ENCODE data around the gene TFPI.

TFPI gene

DNA sequence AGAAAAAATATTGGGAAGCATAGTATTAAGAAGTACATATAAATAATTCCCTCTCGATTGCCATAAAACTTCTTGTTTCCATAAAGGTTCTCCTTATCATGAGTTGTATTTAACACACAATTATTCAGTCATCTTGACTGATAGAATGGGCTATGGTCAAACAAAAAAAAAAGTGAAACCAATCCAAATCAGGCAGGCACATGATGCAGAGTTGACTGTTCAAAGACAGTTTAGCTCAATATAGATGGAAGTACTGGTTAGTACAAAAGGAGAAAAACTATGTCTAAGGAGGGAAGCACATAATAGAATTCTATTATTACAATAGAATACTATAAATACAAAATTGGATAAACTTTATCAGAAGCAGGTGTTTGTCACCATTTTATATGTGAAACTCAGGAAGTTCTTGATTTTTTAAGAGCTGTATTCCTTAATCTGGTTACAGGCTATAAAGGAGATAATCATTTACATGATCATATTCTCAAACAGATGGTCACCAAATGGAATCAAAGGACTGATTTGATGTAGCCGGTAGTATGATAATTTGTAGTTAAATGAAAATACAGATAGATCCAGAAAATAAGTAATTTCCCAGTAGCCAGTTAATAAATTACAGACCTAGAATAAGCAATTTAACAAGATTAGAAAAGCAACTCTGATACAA lies 88.0 kb downstream of the TFPI start:
- no peak for DNase-seq (ENCODE audit: low spot score)

DNA sequence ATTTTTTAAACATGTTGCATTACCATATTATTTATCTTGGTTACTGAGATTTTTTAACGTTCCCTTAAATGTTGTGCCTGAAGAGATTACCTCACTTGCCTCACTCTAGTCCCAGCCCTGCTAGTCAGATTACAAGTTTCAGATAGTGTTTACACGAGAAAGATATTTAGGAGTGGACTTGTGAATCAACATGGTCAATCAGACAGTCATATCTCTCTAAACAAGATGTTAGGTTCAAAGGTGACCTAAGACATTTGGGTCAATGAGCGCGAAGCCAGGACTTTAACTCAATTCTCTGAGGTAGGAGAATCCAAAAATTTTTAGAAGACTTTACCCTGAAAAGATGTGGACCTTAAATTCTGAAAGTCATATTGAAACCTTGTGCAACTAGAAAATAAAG lies 91.4 kb downstream of the TFPI start:
- DNase-seq (ENCODE audit: low spot score): no peak

DNA sequence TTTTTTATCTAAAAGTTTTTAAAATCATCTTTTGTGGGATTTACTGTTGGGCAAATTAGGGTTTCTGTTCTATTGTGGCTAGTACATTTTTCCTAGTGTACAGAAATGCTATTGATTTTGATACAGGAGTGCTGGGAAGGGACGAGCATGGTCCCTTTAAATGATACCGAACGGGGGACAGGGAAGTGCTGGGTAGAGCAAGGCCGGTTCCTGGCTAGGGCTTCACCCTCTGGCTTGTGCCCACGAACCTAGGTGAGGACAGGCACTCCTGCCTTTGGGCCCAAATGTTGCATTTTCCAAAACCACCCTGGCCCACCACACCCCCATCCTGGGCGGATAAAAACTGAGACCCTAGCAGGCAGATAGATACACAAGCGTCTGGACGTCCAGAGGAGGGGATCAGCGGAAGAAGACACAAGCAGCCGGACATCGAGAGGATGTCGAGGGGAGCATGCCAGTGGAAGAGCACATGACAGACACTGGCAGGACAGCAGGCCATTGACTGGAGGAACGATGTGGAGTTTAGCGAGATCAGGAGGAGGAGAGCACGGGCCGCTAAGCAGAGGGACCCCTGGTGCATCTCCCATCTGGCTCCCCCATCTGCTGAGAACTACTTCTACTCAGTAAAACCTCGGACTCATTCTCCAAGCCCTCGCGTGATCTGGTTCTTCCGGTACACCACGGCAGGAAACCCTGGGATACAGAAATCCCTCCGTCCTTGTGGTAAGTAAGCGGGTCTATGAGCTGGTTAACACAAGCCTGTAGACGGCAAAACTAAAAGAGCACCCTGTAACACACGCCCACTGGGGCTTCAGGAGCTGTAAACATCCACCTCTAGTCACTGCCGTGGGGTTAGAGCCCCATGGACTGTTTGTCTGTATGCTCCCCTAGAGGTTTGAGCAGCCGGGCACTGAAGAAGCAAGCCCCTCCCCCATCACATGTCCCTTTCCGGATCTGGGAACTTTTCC lies 92.7 kb downstream of the TFPI start:
- peak; percentile 2 for DNase-seq (ENCODE audit: low spot score)

DNA sequence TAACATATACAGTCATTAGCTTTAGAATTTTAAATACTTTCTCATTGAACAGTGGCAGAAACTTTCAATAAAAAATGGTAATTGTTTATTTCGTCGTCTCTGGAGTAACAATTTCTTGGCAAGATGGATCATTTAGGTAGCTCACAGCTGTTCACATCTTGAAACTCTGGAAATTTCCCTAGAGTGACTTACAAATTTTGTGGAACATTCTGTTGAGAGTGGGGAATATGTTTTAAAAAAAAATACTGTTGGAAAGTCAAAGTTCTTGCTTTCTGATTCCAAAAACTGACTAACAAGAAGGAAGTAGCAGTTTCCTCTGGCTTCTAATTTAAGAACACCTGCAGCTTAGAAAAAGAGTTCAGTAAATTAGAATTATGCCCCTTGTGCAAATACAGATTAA lies 95.0 kb downstream of the TFPI start:
- DNase-seq (ENCODE audit: low spot score): no peak

DNA sequence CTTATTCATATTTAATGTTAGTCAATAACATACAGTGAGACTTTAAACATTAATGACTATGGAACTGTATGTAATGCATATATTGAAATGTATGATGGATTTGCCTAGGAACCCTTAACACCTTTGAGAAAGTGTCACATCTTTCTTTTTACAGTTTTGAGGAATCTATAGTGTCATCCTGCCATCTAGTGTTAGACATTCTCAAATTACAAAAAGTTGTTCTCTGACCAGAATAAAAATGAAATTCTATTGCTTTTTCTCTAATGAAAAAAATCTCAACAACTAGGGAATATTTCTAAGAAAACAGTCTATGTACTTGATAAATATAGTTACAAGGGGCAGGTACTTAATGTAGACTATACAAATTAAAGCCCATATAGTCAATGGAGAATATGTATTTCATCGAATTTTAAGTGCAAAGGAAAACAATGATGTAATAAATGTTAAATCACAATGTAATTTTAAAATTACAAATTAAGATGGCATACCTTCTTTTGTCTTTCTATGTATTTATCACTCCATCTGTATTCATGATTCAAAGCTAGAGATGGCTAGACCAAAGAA lies 101.1 kb downstream of the TFPI start:
- peak; percentile 5 for DNase-seq (ENCODE audit: low spot score)

DNA sequence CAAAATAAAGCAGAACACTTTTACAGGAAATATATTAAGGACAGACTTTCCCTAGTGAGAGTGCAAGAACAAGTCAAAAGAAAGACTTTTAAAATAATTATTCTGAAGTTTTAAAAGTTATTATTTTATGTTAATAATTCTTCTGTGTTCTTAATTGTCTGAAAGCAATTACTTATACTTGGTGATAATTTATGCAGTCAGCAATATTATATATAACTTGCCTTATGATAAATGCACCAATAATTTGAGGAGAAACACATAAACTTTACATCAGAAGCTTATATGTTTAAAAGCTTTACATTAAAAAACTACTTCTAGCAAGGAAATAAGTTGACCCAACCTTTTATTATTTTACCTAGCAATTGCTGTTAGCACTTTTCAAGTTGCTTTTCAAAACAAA lies 102.7 kb downstream of the TFPI start:
- no peak for DNase-seq (ENCODE audit: low spot score)

DNA sequence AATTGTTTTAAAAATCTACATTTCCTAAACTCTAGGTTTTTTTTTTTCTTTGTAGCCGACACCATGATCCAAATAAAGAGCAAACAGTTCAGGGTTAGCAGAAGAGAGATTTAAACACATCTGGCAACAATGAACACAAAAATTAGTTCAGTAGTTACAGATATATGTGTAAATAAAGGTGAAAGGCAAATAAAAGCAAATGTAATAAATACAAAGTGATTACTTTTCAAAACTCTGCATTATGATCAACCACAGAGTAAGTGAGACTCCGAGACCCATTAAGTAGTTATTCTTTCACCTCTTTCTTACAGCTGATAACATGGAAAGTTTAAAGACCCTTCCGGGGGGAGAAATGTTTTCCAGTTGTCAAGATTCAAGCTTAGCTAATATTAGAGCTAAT lies 106.9 kb downstream of the TFPI start:
- no peak for DNase-seq (ENCODE audit: low spot score)

DNA sequence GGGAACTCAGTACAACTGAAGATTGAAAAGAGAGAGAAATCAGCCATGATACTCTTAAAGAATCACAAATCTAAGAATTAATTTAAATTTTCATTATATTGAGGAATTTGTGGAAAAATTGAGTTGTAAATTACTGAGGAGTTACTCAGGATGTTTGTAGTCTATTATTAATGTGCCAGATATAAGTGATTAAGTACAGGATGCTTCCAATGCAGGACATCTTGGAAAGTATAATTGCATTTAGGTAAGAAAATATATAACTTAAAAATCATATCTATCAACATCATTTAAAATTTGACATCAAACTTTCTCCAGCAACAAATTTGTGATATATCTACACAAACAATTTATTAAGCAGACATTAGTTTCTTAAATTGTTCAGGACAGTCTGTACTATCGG lies 107.5 kb downstream of the TFPI start:
- DNase-seq (ENCODE audit: low spot score): no peak

DNA sequence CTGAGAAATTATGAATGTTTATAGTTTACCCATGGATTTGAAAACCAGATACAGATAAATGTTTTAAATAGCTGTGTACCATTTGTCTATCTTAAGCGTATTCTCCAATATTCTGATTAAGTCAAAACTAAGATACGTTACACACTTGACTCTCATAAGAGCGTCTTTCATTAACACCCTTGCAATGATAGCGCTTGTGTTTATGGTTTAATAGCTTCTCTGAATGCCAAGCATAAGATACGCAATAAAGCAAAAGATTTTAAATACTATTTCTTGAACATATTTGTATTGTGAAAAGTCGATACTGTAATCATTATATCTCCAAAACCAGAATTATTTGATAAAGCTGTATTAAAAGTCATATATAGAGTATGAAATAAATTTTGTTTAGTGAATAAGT lies 109.2 kb downstream of the TFPI start:
- DNase-seq (ENCODE audit: low spot score): no peak

DNA sequence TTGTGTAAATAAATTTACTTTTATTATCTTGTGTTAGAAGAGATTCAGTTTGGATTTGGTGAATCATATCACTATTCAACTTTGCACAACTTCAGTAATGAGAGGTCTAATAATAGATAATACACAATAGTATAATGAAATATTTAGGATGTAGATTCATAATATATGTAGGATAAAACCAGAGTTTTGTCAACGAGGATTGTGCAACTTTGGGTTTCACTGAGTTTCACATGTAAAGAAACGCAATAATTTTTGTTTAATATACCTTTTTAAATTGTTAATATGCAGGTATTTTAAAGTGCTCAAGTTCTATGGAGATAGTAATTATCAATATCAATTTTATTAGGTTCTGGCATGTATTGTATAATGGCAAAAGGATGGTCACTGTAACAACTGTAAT lies 111.5 kb downstream of the TFPI start:
- DNase-seq (ENCODE audit: low spot score): no peak

DNA sequence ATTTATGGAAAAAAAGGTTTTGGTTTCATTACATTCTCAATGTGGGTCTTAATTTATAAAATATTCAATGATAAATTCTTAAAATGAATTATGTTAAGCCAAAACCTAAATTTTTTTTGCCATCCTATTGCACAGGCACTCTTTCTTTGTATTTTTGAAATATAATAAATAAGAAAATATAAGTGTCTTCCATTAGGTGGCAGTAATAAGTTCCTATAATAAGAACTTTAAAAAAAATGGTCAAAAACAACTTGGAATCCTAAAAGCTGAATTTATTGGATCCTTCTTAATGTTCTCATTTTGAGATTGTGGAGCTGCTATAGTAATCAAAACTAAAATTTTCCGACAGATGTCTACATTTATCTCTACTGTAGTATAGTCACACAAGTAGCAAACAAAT lies 111.9 kb downstream of the TFPI start:
- no peak for DNase-seq (ENCODE audit: low spot score)

DNA sequence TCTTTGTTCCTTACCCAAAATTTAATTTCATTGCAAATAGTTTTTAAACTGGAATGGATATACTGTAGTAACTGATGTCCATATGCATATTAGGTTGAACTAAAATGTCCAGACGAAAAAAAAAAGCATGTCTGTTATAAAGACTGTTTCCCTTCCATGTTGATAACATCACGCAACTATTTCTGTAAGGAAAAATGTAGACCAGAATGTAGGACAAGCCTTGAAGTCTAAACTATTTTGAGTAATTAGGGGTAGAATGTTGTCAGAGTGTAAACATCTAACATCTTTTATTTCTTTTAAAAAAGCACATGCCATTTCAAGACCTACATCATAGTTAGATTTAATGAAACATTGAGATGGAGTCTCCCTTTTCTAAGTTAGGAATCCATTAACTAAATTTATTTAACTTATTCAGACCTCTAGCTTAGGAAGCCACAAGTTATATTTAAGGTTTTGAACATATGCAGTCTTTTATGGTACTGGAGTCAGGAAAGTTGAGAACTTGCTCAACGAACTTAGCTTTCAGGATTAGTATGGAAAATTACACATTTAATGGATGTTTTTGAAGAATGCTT lies 114.0 kb downstream of the TFPI start:
- no peak for DNase-seq (ENCODE audit: low spot score)

DNA sequence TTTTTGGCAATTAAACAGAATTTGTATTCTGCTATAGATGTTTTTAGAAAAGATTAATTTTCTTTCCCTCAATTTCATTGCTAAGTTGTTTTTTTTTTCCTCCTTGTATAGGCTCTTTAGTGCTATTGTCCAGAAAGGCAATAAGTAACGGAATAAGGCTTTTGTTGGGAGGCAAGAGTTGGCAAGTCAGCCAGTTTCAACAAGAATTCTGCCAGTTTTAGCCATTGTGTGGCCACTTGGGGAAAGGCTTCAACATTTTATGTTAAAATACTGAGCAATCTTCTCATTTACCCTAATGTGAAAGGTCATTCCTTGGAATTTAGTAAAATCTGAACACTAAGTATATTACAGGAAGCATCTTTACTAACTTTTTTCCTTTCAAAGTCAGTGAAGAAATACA lies 115.8 kb downstream of the TFPI start:
- no peak for DNase-seq (ENCODE audit: low spot score)

DNA sequence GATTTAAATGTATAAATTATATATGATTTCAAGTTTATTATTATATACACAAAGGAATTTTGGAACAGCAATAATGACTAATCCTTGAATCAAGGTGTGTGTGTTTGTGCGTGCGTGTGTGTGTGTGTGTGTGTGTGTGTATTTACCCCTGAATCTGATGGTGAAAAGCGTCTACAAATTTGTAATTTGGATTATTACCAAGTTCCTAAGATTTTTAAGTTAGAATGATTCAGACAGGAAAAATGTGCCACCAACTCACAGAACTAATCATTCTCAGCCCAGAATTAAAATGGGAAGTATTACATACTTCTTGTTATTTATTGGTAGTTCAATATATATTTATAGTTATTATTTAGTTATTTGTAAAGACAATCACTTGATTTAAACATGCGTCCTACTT lies 118.5 kb downstream of the TFPI start:
- no peak for DNase-seq (ENCODE audit: low spot score)

DNA sequence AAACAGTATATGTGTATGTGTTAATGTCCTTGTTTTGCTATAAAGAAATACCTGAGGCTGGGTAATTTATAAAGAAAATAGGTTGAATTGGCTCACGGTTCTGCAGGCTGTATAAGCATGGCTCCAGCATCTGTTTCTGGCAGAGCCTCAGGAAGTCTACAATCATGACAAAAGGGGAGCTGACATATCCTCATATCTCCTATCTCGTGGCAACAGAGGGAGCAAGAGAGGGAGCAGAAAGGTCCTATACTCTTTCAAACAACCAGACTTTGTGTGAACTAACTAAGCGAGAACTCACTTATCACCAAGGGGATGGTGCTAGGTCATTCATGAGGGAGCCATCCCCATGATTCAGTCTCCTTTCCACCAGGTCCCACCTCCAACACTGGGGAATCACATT lies 119.2 kb downstream of the TFPI start:
- DNase-seq (ENCODE audit: low spot score): no peak

DNA sequence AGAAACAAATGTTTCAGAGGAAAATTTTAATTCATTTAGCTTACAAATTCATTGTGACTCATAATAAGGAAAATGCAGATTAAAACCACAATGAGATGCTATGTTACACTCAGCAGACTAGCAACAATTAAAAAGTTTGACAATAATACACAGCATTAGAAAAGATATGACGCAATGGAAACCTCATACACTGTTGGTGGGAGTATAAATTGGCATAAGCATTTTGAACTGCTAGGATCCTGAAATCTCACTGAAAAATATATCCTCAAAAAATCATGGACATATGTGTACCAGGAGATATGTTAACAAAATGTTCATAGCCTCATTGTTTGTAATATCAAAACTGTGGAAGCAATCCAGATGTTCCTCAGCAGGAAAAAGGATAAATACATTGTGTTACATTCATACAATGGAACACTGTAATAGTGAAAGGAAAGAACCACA lies 119.9 kb downstream of the TFPI start:
- DNase-seq (ENCODE audit: low spot score): no peak

DNA sequence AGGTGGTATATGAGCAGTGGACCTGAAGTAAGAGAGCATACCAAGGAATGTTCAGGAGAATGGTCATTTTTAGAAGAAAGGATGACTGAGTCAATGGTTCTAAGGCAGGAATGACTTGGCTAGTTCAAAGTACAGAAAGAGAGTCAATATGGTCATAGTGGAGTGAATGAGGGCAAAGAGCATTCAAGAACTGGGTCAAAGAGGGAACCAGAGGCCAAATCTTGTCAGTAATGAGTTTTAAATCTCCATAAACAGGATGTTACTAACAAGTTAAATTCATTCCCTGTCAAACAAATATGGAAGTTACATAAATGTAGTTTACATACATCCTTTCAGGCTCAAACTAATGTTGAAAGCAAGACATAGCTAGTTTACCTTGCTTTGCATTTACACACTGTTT lies 122.3 kb downstream of the TFPI start:
- no peak for DNase-seq (ENCODE audit: low spot score)

DNA sequence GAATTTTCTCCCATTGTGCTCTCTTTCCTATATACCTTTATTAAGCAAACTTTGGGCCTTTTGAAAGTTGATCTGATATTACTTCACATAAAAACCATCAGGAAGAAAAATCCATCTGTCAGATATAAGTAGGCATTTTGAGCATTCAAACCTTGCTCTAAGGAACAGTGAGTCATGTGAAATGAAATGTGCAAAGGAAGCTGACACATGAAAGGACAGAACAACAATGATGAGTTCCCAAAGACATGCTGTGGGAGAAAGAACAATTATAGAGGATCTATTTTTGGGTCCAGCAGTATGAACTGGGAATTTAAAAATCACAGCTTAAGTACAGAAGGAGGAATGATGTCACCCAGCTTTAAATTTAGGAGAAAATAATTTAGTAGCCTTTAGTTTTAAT lies 124.2 kb downstream of the TFPI start:
- no peak for DNase-seq (ENCODE audit: low spot score)

DNA sequence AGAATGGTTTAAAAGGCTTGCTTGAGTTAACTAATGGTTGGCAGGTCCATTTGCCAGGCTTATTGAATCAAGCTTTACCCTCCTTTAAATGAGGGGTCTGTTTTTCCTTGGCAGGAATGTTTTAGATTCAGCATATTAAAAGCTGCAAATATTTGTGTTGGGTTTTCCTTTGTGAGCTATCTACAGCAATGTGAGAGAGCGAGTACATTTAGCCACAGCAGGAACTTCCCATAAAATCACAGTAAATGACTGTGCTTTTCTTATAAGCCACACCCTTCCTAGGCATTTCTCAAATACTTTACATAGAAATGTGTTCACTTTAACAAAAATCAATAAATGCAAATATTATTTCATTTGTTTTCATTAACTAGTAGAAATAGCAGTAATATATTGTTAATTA lies 130.1 kb downstream of the TFPI start:
- DNase-seq (ENCODE audit: low spot score): no peak

DNA sequence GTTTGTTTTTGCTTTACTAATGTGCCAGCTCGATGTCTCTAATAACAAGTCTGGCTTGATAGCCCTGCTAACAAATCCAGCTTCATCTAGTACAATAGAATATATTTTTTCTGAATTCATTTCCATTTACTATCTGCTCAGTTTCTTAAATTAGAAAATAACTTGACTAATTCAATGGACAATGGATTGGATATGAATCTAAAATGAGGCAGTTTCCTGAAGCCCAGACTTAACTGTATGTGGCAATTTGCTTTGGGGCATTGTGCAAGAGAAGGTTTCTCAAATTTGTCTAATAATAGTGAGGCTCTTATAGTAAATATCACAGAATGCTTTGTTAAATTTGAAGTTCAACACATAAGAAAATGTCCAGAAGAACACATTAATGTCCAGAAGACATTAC lies 132.0 kb downstream of the TFPI start:
- DNase-seq (ENCODE audit: low spot score): no peak

DNA sequence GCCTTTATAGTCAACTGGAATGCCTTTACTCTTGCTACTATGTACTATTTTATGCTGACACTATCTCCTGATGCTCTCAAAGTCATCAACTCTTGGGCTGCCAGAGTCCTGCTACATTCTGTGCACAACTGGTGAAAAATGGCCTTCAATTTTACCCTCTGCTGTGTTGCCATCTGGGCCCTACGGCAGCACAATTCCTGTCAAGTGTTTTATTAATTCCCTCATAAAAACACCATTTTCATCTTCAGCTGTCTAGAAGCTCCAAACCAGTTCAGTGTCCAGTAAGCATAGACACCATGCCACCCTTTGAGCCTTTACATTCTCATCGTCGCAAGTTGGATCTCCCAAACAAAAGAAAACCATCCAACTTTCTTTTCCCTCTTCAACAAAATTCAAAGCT lies 132.7 kb downstream of the TFPI start:
- no peak for DNase-seq (ENCODE audit: low spot score)

DNA sequence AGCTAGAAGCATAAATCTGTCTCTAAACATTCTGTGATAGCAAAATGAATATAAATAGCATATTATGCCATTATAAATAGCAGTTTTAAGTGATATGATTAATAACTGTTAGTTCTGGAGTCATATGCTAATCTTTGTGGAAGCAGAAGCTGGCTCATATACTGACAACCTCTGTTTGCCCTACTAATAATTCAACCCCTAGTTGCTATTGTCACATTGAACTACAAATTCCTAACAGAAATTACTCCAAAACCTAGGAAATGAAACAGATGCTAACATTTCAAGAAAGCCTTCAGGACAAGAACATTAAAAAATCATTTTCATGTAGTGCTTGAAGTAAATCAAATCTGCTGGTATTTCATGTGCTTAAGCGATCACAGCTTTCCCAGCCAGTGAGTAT lies 134.4 kb downstream of the TFPI start:
- no peak for DNase-seq (ENCODE audit: low spot score)

DNA sequence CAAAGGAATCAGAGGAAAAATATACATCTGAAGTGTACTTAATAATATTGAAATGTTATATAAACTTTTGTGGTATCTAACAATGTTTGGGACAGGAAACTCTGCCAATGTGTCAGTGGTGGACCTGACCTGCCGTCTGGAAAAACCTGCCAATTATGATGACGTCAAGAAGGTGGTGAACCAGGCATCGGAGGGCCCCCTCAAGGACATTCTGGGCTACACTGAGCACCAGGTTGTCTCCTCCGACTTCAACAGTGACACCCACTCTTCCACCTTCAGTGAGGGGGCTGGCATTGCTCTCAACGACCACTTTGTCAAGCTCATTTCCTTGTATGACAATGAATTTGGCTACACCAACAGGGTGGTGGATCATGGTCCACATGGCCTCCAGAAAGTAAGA lies 138.8 kb downstream of the TFPI start:
- no peak for DNase-seq (ENCODE audit: low spot score)
